Measurements from ENCODE around the gene PDE11A.

DNA sequence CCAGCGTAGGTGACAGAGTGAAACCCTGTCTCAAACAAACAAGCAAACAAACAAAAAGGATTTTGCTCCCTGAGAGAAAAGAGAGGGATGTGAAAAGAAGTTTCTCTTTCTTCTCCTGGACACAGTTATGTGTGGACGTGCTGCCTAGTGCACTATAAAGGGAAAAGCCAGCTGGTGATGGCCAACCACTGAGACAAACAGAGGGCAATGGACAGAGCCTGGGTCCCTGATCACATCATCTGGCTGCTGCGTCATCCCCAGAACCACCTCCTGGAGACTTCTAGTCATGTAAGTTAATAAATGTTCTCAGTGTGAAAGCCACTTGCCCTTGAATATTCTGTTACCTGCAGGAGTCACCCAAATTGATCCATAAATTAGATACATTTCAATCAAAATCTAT, 184.9 kb downstream of the PDE11A start:
- TF ChIP-seq POLR2AphosphoS5 (IDR thresholded peaks at IDR 0.05) (no peak), POLR2A (IDR thresholded peaks at IDR 0.05) (no peak)
- TF ChIP-seq, protein P1, sequence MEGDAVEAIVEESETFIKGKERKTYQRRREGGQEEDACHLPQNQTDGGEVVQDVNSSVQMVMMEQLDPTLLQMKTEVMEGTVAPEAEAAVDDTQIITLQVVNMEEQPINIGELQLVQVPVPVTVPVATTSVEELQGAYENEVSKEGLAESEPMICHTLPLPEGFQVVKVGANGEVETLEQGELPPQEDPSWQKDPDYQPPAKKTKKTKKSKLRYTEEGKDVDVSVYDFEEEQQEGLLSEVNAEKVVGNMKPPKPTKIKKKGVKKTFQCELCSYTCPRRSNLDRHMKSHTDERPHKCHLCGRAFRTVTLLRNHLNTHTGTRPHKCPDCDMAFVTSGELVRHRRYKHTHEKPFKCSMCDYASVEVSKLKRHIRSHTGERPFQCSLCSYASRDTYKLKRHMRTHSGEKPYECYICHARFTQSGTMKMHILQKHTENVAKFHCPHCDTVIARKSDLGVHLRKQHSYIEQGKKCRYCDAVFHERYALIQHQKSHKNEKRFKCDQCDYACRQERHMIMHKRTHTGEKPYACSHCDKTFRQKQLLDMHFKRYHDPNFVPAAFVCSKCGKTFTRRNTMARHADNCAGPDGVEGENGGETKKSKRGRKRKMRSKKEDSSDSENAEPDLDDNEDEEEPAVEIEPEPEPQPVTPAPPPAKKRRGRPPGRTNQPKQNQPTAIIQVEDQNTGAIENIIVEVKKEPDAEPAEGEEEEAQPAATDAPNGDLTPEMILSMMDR (IDR thresholded peaks at IDR 0.05 in 8 of 11, conservative IDR thresholded peaks at IDR 0.05 in 3 of 11), result no peak
